ENCODE measurements around the gene CDK14.

The CDK14 gene

DNA sequence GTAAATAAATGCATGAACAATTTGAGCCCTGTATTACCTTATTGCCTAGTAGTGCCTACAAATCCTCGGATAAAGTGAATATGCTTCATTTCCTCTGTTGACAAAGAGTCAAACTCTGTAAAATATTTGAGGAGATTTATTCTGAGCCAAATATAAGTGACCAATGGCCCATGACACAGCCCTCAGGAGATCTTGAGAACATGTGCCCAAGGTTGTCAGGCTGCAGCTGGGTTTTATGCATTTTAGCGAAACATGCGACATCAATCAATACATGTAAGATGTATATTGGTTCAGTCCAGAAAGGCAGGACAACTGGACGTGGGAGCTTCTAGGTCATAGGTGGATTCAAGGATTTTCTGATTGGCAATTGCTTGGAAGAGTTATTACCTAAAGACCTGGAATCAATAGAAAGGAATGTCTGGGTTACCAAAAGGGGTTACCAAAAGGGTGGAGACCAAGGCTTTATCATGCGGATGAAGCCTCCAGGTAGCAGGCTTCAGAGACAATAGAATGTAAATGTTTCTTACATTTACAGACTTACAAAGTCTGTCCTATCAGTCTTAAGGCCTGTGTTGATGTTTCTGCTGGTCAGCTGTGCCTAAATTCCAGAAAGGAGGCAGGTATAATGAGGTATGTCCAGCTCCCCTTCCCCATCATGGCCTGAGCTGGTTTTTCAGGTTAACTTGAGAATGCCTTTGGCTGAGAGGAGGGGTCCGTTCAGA is 448.0 kb downstream of the CDK14 start:
- TF ChIP-seq CTCF (IDR thresholded peaks at IDR 0.05; ENCODE audit: unreplicated experiment in 3 of 3): no peak
- peak overlapping the region in 2 of 3 experiments; percentile 35 to 72 for H3K27ac Mint-ChIP-seq
- H3K36me3 Mint-ChIP-seq (ENCODE audit: low read depth): no peaks in the 10 kb centered on the region
- H3K4me1 Mint-ChIP-seq: peaks cover 36% of the 10 kb centered on the region
- H3K4me3 Mint-ChIP-seq: no peak overlapping the region
- H3K9me3 Mint-ChIP-seq: no peaks in the 10 kb centered on the region
- no peaks in the 10 kb centered on the region for H3K27me3 Mint-ChIP-seq (ENCODE audit: low read depth)

GRCh38 chr7:91045606-91046005 is 449.5 kb downstream of the CDK14 start:
- no peak overlapping the region for H3K4me3 Mint-ChIP-seq
- H3K27me3 Mint-ChIP-seq (ENCODE audit: low read depth): no peaks in the 10 kb centered on the region
- no peaks in the 10 kb centered on the region for H3K36me3 Mint-ChIP-seq (ENCODE audit: low read depth)
- peak overlapping the region in 1 of 3 experiments; percentile 62 for H3K27ac Mint-ChIP-seq
- H3K4me1 Mint-ChIP-seq: peaks cover 41% of the 10 kb centered on the region
- H3K9me3 Mint-ChIP-seq: no peaks in the 10 kb centered on the region
- TF ChIP-seq CTCF (IDR thresholded peaks at IDR 0.05; ENCODE audit: unreplicated experiment in 3 of 3): no peak

DNA sequence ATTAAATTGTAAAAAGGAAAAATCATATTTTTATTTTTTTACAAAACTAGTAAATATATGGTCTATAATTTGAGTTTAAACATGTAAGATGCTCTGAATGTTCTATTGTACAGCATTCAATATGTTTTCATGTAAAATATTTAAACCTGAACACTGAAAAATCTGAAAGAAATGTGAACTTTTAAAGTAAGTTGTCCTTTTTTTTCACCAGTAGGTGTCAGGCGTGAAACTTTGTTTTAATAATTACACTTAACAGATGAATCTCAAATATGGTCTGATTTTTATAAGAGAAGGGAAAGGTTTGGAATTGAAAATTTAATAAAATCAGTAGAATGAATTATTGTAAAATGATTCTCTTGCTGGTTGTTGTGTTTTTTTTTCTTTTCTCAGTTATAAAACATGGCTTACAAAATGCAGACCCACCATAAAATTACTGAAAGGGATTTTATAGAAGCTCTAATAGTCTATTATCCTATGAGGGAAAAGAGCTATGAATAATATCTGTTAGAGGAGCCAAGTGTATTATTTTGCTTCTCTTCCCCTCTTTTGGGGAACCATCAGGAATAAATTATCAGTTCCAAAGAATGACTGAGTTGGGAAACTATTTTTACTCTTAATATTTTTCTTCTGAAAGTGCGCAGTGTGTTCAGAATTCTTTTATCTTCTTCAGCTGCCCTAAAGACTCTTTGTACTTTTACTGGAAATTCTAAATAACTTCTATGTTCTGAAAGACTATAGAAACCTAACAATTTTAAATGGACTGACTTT is 450.4 kb downstream of the CDK14 start:
- no peaks in the 10 kb centered on the region for H3K9me3 Mint-ChIP-seq
- H3K4me3 Mint-ChIP-seq: no peak overlapping the region
- no peaks in the 10 kb centered on the region for H3K27me3 Mint-ChIP-seq (ENCODE audit: low read depth)

DNA sequence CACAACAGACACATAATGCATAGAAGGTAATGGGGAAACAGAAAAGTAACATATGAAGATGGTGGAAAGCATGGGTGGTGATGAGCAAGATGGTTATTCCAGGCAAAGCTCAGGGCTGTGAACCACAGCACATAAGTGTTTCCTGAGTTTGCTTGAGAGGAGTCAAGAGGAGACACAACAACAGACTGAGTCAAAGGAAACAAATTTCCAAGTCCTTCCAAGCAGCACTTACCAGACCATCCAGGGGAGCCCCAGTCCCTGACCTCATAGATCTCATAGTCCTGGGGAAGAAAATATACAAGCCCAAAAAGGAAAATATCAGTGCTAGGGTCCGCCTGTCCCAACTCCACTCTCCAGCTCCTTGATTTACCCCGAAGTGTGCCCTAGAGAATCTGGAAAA is 451.5 kb downstream of the CDK14 start:
- no peak for TF ChIP-seq CTCF (IDR thresholded peaks at IDR 0.05; ENCODE audit: unreplicated experiment in 3 of 3)
- Mint-ChIP-seq H3K9me3 (no peaks in the 10 kb centered on the region), H3K36me3 (ENCODE audit: low read depth) (no peaks in the 10 kb centered on the region), H3K27me3 (ENCODE audit: low read depth) (no peaks in the 10 kb centered on the region), H3K27ac (no peak overlapping the region), H3K4me3 (no peak overlapping the region), H3K4me1 (peaks cover 24% of the 10 kb centered on the region)

More for the DNA sequence above, 450.4 kb downstream of the CDK14 start:
- peak in 2 of 3 experiments; percentile 33 to 50 for TF ChIP-seq CTCF (IDR thresholded peaks at IDR 0.05; ENCODE audit: unreplicated experiment in 3 of 3)
- H3K4me1 Mint-ChIP-seq: peaks cover 32% of the 10 kb centered on the region
- no peaks in the 10 kb centered on the region for H3K36me3 Mint-ChIP-seq (ENCODE audit: low read depth)
- H3K27ac Mint-ChIP-seq: peak overlapping the region in 2 of 3 experiments; percentile 28 to 55

DNA sequence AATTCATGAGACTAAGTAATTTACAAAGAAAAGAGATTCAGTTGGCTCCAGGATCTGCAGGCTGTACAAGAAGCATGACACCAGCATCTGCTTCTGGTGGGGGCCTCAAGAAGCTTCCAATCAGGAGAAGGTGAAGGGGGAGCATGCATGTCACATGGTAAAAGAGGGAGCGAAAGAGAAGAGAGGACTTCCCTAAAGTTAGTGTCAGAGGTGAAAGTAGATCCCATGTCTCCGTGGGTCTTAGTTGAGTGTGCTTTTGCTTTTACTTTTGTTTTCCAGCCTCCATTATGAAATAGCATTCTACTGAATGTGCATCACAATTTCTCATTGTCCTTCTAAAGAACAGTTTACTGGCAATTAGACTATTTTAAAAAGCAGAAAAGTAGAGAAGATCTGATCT is 454.6 kb downstream of the CDK14 start:
- no peak for TF ChIP-seq CTCF (IDR thresholded peaks at IDR 0.05; ENCODE audit: unreplicated experiment in 3 of 3)
- no peak overlapping the region for H3K4me3 Mint-ChIP-seq

More for the DNA sequence above, 454.6 kb downstream of the CDK14 start:
- H3K36me3 Mint-ChIP-seq (ENCODE audit: low read depth): peaks cover 4% of the 10 kb centered on the region
- no peaks in the 10 kb centered on the region for H3K27me3 Mint-ChIP-seq (ENCODE audit: low read depth)
- no peak overlapping the region for H3K27ac Mint-ChIP-seq
- H3K9me3 Mint-ChIP-seq: peaks cover 2% of the 10 kb centered on the region
- peaks cover 18% of the 10 kb centered on the region for H3K4me1 Mint-ChIP-seq

Data from nephron (organoid).